Stimulated activated CD4-positive, alpha-beta T cell treated with anti-CD3 and anti-CD28 coated beads, Interleukin-4, amount 100 ng/mL, for 1 hour (primary cell): Measurements from ENCODE around the gene SLC25A38.
"Not testable (repeated sequence)": the region's sequence is repeated elsewhere in the genome, so short reads cannot be mapped to it uniquely, and the experiment has no call there.

ENCODE experiments used
- DNase-seq: peaks from one replicate; pipeline ENCODE4 v3.0.0-alpha.2; 2020

Gene SLC25A38

GRCh38 chr3:39383045-39383880 lies at the start of gene SLC25A38:
TSS of gene SLC25A38 (plus strand) at chr3:39383370. CDS start at chr3:39383725, 355 bp downstream.
- DNase-seq = peak; percentile 79

- DNase-seq = no peak
These were observed 49.6 kb upstream of the SLC25A38 start for GRCh38 chr3:39333607-39334006.

- no peak for DNase-seq
These were observed 49.0 kb upstream of the SLC25A38 start for GRCh38 chr3:39334205-39334604.

GRCh38 chr3:39338201-39338600 lies 45.0 kb upstream of the SLC25A38 start:
- no peak for DNase-seq

GRCh38 chr3:39339086-39339485 lies 44.1 kb upstream of the SLC25A38 start:
- no peak for DNase-seq

- no peak for DNase-seq
These were observed 40.0 kb upstream of the SLC25A38 start for GRCh38 chr3:39343076-39343717.

GRCh38 chr3:39343760-39344159 lies 39.4 kb upstream of the SLC25A38 start:
- no peak for DNase-seq

GRCh38 chr3:39344746-39345344 lies 38.3 kb upstream of the SLC25A38 start:
- DNase-seq = no peak

GRCh38 chr3:39346785-39347585 lies 36.2 kb upstream of the SLC25A38 start:
- no peak for DNase-seq

GRCh38 chr3:39347586-39347876 lies 35.6 kb upstream of the SLC25A38 start:
- DNase-seq = no peak

- no peak for DNase-seq
These were observed 34.1 kb upstream of the SLC25A38 start for GRCh38 chr3:39349080-39349479.

GRCh38 chr3:39350714-39351113 lies 32.5 kb upstream of the SLC25A38 start:
- DNase-seq = no peak

- not testable (repeated sequence) for DNase-seq
These were observed 32.0 kb upstream of the SLC25A38 start for GRCh38 chr3:39351134-39351533.

GRCh38 chr3:39353168-39353927 lies 29.8 kb upstream of the SLC25A38 start:
- DNase-seq = not testable (repeated sequence)

- DNase-seq = no peak
These were observed 24.8 kb upstream of the SLC25A38 start for GRCh38 chr3:39358333-39358732.

GRCh38 chr3:39361252-39361927 lies 21.8 kb upstream of the SLC25A38 start:
- DNase-seq = peak; percentile 35

- no peak for DNase-seq
These were observed 21.0 kb upstream of the SLC25A38 start for GRCh38 chr3:39362192-39362591.

GRCh38 chr3:39362812-39363211 lies 20.4 kb upstream of the SLC25A38 start:
- no peak for DNase-seq

- not testable (repeated sequence) for DNase-seq
These were observed 12.7 kb upstream of the SLC25A38 start for GRCh38 chr3:39370450-39370849.

GRCh38 chr3:39372833-39373232 lies 10.3 kb upstream of the SLC25A38 start:
- no peak for DNase-seq

- DNase-seq = no peak
These were observed 6.1 kb upstream of the SLC25A38 start for GRCh38 chr3:39376959-39377634.
